GM18520 (cell line): ENCODE data around the gene ECI1.
"Not testable (repeated sequence)": the region's sequence is repeated elsewhere in the genome, so short reads cannot be mapped to it uniquely, and the experiment has no call there.

ENCODE experiments used
- ATAC-seq: cut with Tn5 transposase; IDR thresholded peaks from one replicate; pipeline ENCODE4 v1.9.1; 2021; ENCODE audit not compliant: unreplicated experiment

Gene ECI1

GRCh38 chr16:2257726-2258125, 6.3 kb upstream of the ECI1 start:
- no peak for ATAC-seq

GRCh38 chr16:2256531-2257140, 5.2 kb upstream of the ECI1 start:
- ATAC-seq: no peak

- ATAC-seq: no peak
Measured at GRCh38 chr16:2253293-2253692, 1.9 kb upstream of the ECI1 start.

GRCh38 chr16:2252806-2253148, 1.4 kb upstream of the ECI1 start:
- ATAC-seq: no peak

GRCh38 chr16:2250652-2251295, 613 bp downstream of the ECI1 start:
- ATAC-seq: no peak

GRCh38 chr16:2246301-2246885, 5.0 kb downstream of the ECI1 start:
- no peak for ATAC-seq

- no peak for ATAC-seq
Measured at GRCh38 chr16:2244926-2245795, 6.2 kb downstream of the ECI1 start.

GRCh38 chr16:2244301-2244700, 7.1 kb downstream of the ECI1 start:
- ATAC-seq: no peak

GRCh38 chr16:2243781-2244180, 7.6 kb downstream of the ECI1 start:
- ATAC-seq: no peak

GRCh38 chr16:2243031-2243528, 8.3 kb downstream of the ECI1 start:
- ATAC-seq: no peak

GRCh38 chr16:2242598-2242997, 8.8 kb downstream of the ECI1 start:
- no peak for ATAC-seq

- not testable (repeated sequence) for ATAC-seq
Measured at GRCh38 chr16:2240331-2240730, 11.1 kb downstream of the ECI1 start.

GRCh38 chr16:2238838-2239675, 12.3 kb downstream of the ECI1 start:
- ATAC-seq: no peak

GRCh38 chr16:2238150-2238837, 13.1 kb downstream of the ECI1 start:
- no peak for ATAC-seq

- ATAC-seq: no peak
Measured at GRCh38 chr16:2237493-2238149, 13.8 kb downstream of the ECI1 start.

GRCh38 chr16:2237102-2237482, 14.3 kb downstream of the ECI1 start:
- no peak for ATAC-seq

GRCh38 chr16:2236337-2237101, 14.9 kb downstream of the ECI1 start, which contains the start of gene DNASE1L2:
Gene DNASE1L2, plus strand, starts transcription at chr16:2236444. Its CDS starts 373 bp downstream, at chr16:2236817.
- no peak for ATAC-seq

GRCh38 chr16:2235695-2236336, 15.6 kb downstream of the ECI1 start:
- ATAC-seq: no peak
